ENCODE results near the gene GP5.

- TF ChIP-seq CTCF (IDR thresholded peaks at IDR 0.05) (no peak), POLR2A (IDR thresholded peaks at IDR 0.05) (no peak)
Measured at GRCh38 chr3:194369522-194370279, 29.4 kb downstream of the GP5 start, which contains the start of gene LRRC15.
